Upper lobe of right lung (tissue), 1 donor: ENCODE measurements around the gene ANXA2. TPM values are rescaled to one million over a fixed set of nuclear protein-coding genes. Genes with fewer than 3 reads are reported as not detected.

ENCODE experiments used
- ATAC-seq: fragments of 200-7000 bp; cut with Tn5 transposase; one replicate; pipeline ENCODE4 v1.9.1; 2020; ENCODE audit warnings: mild to moderate bottlenecking, moderate library complexity
- DNase-seq: peaks from one replicate; pipeline ENCODE4 v3.0.0-alpha.2; 2020
- H3K27ac ChIP-seq: fragments of 200-600 bp; one replicate; pipeline ENCODE4 v1.8.0; 2022
- H3K27me3 ChIP-seq: fragments of 200-600 bp; one replicate; pipeline ENCODE4 v1.8.0; 2022; ENCODE audit warnings: mild to moderate bottlenecking
- H3K36me3 ChIP-seq: fragments of 200-600 bp; one replicate; pipeline ENCODE4 v1.8.0; 2022
- H3K4me1 ChIP-seq: fragments of 200-600 bp; one replicate; pipeline ENCODE4 v1.8.0; 2022
- H3K4me3 ChIP-seq: fragments of 200-600 bp; one replicate; pipeline ENCODE4 v1.8.0; 2022; ENCODE audit warnings: mild to moderate bottlenecking
- H3K9me3 ChIP-seq: fragments of 200-600 bp; one replicate; pipeline ENCODE4 v1.8.0; 2022
- CTCF ChIP-seq: fragments of 200-600 bp; IDR thresholded peaks from one replicate; pipeline ENCODE4 v1.8.0; 2022; ENCODE audit warnings: antibody characterized with exemption
- intact Hi-C: fragments of 100-400 bp; cut with DNase I; formaldehyde crosslinking; loops from one replicate; pipeline ENCODE4 v1.11.0; 2022
- total RNA-seq: library from RNA; stranded (reverse); fragmentation: NEBNext Ultra II Directional; extraction: Animal tissue kit (Norgen Biotek cat#: 25700); gene quantifications from one replicate; pipeline ENCODE4 v1.2.1, GENCODE V29; 2021
- donor health status: DM: no; HTN: yes; CAD: no; lungs with severe emphysema.

Gene ANXA2
- total RNA-seq, 1 donor from 2014 or later: 818 TPM

- peaks cover 51% of the 10 kb centered on the region for H3K4me1 ChIP-seq
- ATAC-seq: peak; percentile 21
Measured at GRCh38 chr15:60371175-60372051, 26.4 kb downstream of the ANXA2 start.

DNA sequence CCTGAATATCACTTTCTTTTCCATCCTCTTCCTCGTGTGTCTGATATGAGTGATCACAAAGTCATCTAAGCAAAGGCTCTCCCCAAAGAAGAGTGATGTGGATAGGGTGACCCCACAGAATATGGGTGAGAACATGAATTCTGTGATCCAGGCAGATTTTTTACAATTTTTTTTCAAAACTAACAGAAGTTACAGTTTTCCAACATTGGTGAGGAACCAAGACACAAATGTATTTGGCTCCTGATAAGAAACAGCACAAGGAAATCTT is 27.0 kb downstream of the ANXA2 start:
- H3K36me3 ChIP-seq: peaks cover 58% of the 10 kb centered on the region
- H3K4me3 ChIP-seq: no peak overlapping the region
- peak overlapping the region; percentile 63 for H3K27ac ChIP-seq
- no peaks in the 10 kb centered on the region for H3K9me3 ChIP-seq
- H3K4me1 ChIP-seq: peaks cover 51% of the 10 kb centered on the region
- ATAC-seq (no peak), DNase-seq (no peak)
- TF ChIP-seq CTCF: no peak
- H3K27me3 ChIP-seq: no peaks in the 10 kb centered on the region
- intact Hi-C loops: no loop called here

More at GRCh38 chr15:60371175-60372051, 26.4 kb downstream of the ANXA2 start:
- H3K27ac ChIP-seq: peak overlapping the region; percentile 63
- no peak overlapping the region for H3K4me3 ChIP-seq
- DNase-seq: no peak
- no peaks in the 10 kb centered on the region for H3K27me3 ChIP-seq
- intact Hi-C loops: no loop called here
- H3K36me3 ChIP-seq: peaks cover 64% of the 10 kb centered on the region
- H3K9me3 ChIP-seq: no peaks in the 10 kb centered on the region
- no peak for TF ChIP-seq CTCF

DNA sequence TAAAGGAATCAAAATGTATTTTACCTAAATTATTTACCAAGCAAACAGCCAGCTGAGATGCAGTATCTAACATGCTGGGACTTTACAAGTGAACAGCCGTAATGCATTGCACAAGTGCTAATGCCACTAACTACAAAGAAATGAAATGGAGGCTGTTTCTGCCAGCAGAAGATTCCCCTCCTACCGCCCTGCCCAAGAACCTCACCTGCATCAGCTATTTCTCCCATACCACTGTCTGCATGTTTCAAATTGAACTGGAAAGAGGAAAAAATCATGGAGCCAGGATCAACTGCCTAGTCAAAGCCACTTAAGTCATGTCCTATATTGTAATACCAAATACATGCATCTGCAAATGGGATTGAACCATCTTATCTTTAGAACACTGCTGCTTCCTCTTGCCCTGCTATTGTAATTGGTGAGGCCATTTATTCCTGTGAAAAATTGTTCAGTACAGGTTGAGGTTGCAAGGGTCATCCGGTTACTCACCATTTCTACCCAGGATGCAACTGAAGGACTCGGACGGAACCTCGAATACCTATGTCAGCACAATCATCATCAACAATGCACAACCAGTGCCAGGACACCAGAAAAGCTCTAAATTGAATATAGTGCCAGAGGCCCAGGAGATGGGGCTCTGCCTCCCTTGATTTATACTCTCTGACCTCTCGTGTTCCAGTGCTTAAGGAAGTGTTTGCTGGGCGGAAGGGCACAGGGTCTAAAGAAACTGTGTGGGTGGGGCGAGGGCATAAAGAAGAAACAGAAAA is 27.5 kb downstream of the ANXA2 start:
- no peak for TF ChIP-seq CTCF
- peak overlapping the region; percentile 63 for H3K27ac ChIP-seq
- intact Hi-C loops: no loop called here
- ATAC-seq (peak; percentile 44), DNase-seq (no peak)
- no peak overlapping the region for H3K4me3 ChIP-seq
- peaks cover 49% of the 10 kb centered on the region for H3K4me1 ChIP-seq
- no peaks in the 10 kb centered on the region for H3K9me3 ChIP-seq
- no peaks in the 10 kb centered on the region for H3K27me3 ChIP-seq
- peaks cover 53% of the 10 kb centered on the region for H3K36me3 ChIP-seq

DNA sequence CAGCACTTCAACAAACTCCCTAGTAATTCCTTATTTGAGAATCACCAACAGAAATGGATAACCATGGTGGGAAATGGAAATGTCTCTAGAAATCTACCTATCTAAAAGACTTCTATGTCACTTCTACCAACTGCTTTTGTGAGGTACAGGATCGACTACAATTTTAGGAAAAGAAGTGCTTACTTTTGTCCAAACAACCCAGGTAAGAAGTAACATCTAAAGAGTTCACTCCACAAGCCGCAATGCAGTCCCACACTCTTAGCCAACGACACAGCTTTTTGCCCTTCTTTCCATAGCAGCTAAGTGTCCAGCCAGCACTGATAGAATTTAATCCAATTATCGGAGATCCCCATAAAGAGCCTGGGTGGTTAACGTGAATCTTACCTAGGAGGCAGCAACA is 28.1 kb downstream of the ANXA2 start:
- no peaks in the 10 kb centered on the region for H3K27me3 ChIP-seq
- ATAC-seq (no peak), DNase-seq (no peak)
- H3K4me1 ChIP-seq: peaks cover 43% of the 10 kb centered on the region
- no peak overlapping the region for H3K4me3 ChIP-seq
- no peak for TF ChIP-seq CTCF
- peak overlapping the region; percentile 63 for H3K27ac ChIP-seq
- intact Hi-C loops: no loop called here
- H3K9me3 ChIP-seq: no peaks in the 10 kb centered on the region
- H3K36me3 ChIP-seq: peaks cover 49% of the 10 kb centered on the region

GRCh38 chr15:60364612-60364924 is 33.2 kb downstream of the ANXA2 start:
- Histone ChIP-seq H3K4me3 (no peak overlapping the region), H3K9me3 (no peaks in the 10 kb centered on the region), H3K27ac (no peak overlapping the region), H3K4me1 (peaks cover 27% of the 10 kb centered on the region), H3K36me3 (peaks cover 58% of the 10 kb centered on the region), H3K27me3 (no peaks in the 10 kb centered on the region)
- no peak for ATAC-seq
- no peak for TF ChIP-seq CTCF
- intact Hi-C loops: no loop called here
- DNase-seq: no peak
